SK-N-MC (cell line): ENCODE data around the gene APOBEC3H.
A peak's percentile ranks its signal among the peaks of the same experiment; 100 is the strongest.
"Not testable (repeated sequence)": the region's sequence is repeated elsewhere in the genome, so short reads cannot be mapped to it uniquely, and the experiment has no call there.

Source experiments
- DNase-seq: peaks from one replicate; pipeline ENCODE4 v3.0.0-alpha.2; 2011; ENCODE audit warnings: low read depth, low spot score
- H3K27ac ChIP-seq: fragments of 200-600 bp; sonication (generic); 2 replicates; pipeline ENCODE4 v1.5.1; 2016; ENCODE audit warnings: mixed run types
- H3K36me3 ChIP-seq: fragments of 200-600 bp; sonication (generic); 2 replicates; pipeline ENCODE4 v1.6.1; 2017; ENCODE audit warnings: antibody characterized with exemption, low read length, mixed read lengths; ENCODE audit not compliant: insufficient read depth
- H3K4me3 ChIP-seq: fragments of 200-600 bp; sonication (generic); 2 replicates; pipeline ENCODE4 v1.5.1; 2016
- H3K9ac ChIP-seq: fragments of 200-600 bp; sonication (generic); 2 replicates; pipeline ENCODE4 v1.8.0; 2017; ENCODE audit warnings: mixed run types, mixed read lengths; ENCODE audit not compliant: insufficient read length
- H3K9me3 ChIP-seq: fragments of 200-600 bp; sonication (generic); 2 replicates; pipeline ENCODE4 v1.6.1; 2017; ENCODE audit warnings: low read depth, mild to moderate bottlenecking, antibody characterized with exemption, low read length, moderate library complexity, mixed read lengths
- EZH2 ChIP-seq: fragments of 200-600 bp; sonication (generic); IDR thresholded peaks from one replicate; pipeline ENCODE4 v1.6.1; 2017; ENCODE audit warnings: antibody characterized with exemption
- FOXP2 ChIP-seq: optimal IDR thresholded peaks from 2 replicates; pipeline ENCODE3; 2011; ENCODE audit warnings: mild to moderate bottlenecking, moderate library complexity; ENCODE audit not compliant: insufficient read depth; ENCODE audit errors: extremely low read length, control extremely low read depth
- POLR2AphosphoS5 ChIP-seq: IDR thresholded peaks from 2 replicates; pipeline ENCODE4 v1.6.1; 2012; ENCODE audit warnings: mild to moderate bottlenecking, low read depth, low read length, borderline replicate concordance

APOBEC3H gene

GRCh38 chr22:39070186-39070585 is 26.9 kb upstream of the APOBEC3H start:
- no peak overlapping the region for H3K27ac ChIP-seq
- H3K36me3 ChIP-seq, result no peaks in the 10 kb centered on the region
- H3K9ac ChIP-seq, result no peak overlapping the region
- TF ChIP-seq POLR2AphosphoS5 (no peak), EZH2 (no peak), FOXP2 (no peak)
- no peak for DNase-seq
- no peaks in the 10 kb centered on the region for H3K9me3 ChIP-seq
- no peak overlapping the region for H3K4me3 ChIP-seq

GRCh38 chr22:39072581-39072981 is 24.5 kb upstream of the APOBEC3H start:
- not testable (repeated sequence) for DNase-seq, H3K9ac ChIP-seq, H3K4me3 ChIP-seq

GRCh38 chr22:39073981-39074380 is 23.1 kb upstream of the APOBEC3H start:
- no peak for DNase-seq
- Histone ChIP-seq H3K9ac (no peak overlapping the region), H3K27ac (no peak overlapping the region), H3K36me3 (no peaks in the 10 kb centered on the region), H3K9me3 (no peaks in the 10 kb centered on the region), H3K4me3 (no peak overlapping the region)
- no peak for TF ChIP-seq FOXP2
- TF ChIP-seq EZH2, result no peak
- TF ChIP-seq POLR2AphosphoS5, result no peak

More at GRCh38 chr22:39072581-39072981, 24.5 kb upstream of the APOBEC3H start:
- not testable (repeated sequence) for H3K9me3 ChIP-seq, H3K27ac ChIP-seq, H3K36me3 ChIP-seq

- H3K27ac ChIP-seq, H3K9ac ChIP-seq, H3K4me3 ChIP-seq, H3K36me3 ChIP-seq, H3K9me3 ChIP-seq, DNase-seq: not testable (repeated sequence)
Observed at GRCh38 chr22:39076155-39077025, 20.7 kb upstream of the APOBEC3H start.

DNA sequence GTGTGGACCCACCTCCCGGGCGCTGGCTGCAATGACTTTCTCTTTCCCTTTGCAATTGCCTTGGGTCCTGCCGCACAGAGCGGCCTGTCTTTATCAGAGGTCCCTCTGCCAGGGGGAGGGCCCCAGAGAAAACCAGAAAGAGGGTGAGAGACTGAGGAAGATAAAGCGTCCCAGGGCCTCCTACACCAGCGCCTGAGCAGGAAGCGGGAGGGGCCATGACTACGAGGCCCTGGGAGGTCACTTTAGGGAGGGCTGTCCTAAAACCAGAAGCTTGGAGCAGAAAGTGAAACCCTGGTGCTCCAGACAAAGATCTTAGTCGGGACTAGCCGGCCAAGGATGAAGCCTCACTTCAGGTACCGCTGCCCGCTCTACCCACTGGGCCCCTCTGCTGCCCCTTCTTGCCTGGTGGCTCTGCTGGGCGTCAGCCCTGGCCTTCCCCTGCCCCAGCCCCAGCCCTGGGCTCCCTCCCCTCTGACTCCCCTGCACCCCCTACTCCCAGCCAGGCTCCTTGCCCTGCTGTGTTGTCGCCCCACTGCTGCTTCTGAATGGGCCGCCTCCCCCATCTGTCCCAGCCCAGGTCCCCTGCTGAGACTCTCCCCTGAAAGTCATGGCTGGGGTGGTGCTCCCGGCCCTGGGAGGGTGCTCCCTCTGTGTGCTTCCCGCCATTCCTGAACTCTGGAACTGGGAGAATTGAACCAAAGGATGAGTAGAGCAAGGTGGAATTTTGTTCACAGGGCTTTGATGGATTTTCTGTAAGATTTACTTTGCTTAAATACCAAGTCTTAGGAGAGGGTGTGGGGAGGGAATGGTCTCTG is 19.8 kb upstream of the APOBEC3H start, which contains the start of gene APOBEC3G:
Gene APOBEC3G, plus strand, starts transcription at position 250 of the 815 bp plus-strand sequence. Its CDS starts 87 bp downstream, at position 337.
- H3K9ac ChIP-seq, result not testable (repeated sequence)

GRCh38 chr22:39077912-39078311 is 19.1 kb upstream of the APOBEC3H start:
- H3K36me3 ChIP-seq, result not testable (repeated sequence)

More for the DNA sequence above, 19.8 kb upstream of the APOBEC3H start, which contains the start of gene APOBEC3G:
- H3K36me3 ChIP-seq, H3K9me3 ChIP-seq, DNase-seq, H3K27ac ChIP-seq: not testable (repeated sequence)
- peak within 1 kb of the TSS; percentile 44 for H3K4me3 ChIP-seq

GRCh38 chr22:39078329-39078728 is 18.7 kb upstream of the APOBEC3H start:
- H3K27ac ChIP-seq, result no peak overlapping the region
- TF ChIP-seq POLR2AphosphoS5 (no peak), EZH2 (no peak), FOXP2 (no peak)

More at GRCh38 chr22:39077912-39078311, 19.1 kb upstream of the APOBEC3H start:
- not testable (repeated sequence) for H3K9ac ChIP-seq, H3K4me3 ChIP-seq, H3K9me3 ChIP-seq, H3K27ac ChIP-seq, DNase-seq

DNA sequence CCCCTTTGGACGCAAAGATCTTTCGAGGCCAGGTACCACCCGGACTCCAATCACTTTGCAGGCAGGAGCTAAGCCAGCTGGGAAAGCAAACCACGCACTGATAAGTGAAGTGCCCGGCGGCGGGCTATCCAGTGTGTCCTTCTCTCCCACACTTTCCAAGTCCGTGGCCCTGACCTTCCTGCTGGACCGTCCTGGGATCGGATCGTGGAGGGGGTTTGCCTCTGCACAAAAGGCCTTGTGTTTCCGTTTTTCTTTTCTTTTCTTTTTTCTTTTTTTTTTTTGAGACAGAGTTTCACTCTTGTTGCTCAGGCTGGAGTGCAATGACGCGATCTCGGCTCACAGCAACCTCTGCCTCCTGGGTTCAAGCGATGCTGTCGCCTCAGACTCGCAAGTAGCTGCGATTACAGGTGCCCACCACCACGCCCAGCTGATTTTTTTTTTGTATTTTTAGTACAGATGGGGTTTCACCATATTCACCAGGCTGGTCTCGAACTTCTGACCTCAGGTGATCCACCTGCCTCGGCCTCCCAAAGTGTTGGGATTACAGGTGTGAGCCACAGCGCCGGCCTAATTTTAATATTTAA is 17.9 kb upstream of the APOBEC3H start:
- not testable (repeated sequence) for DNase-seq, H3K9ac ChIP-seq, H3K9me3 ChIP-seq, H3K27ac ChIP-seq, H3K4me3 ChIP-seq, H3K36me3 ChIP-seq

More at GRCh38 chr22:39078329-39078728, 18.7 kb upstream of the APOBEC3H start:
- DNase-seq, result no peak
- no peak overlapping the region for H3K9ac ChIP-seq
- H3K4me3 ChIP-seq, result no peak overlapping the region
- no peaks in the 10 kb centered on the region for H3K36me3 ChIP-seq
- H3K9me3 ChIP-seq, result no peaks in the 10 kb centered on the region
